Measurements from ENCODE around the gene APBA3. TPM values are rescaled to one million over a fixed set of nuclear protein-coding genes. Genes with fewer than 3 reads are reported as not detected.
A peak's percentile ranks its signal among the peaks of the same experiment; 100 is the strongest.

APBA3 gene
- total RNA-seq, 2 experiments from 2014 or later: 45.8 to 50.0 TPM

DNA sequence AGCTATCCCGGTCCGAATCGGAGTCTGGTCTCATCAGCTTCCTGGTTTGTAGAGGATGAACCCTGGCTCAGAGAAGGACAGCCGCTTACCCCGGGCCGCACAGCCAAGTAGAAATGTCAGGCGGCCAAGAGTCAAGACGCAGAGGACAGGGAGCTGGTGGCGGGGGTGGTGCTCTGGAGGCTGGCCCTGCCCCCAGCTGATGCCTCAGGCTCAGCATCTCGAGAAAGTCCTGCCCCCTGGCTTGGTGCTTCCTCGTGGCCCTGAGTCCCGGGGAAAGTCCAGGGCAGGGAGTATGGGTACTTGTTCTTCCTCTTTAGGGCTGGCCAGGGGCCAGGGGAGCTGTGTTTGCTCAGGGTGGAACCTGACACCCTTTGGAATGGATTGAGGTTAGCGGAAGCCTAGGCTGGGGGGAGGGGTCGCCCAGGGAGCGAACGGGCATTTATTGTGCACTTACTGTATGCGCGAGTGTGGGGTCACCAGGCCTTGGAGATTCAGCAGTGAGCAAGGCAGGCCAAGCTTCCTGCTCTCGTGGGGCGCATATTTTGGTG, 51.2 kb downstream of the APBA3 start:
- no peak for ATAC-seq (ENCODE audit: poor library complexity)
- peak in 2 of 14 experiments; percentile 67 to 77 for DNase-seq
- H3K27me3 Mint-ChIP-seq: peaks cover 7% of the 10 kb centered on the region
- no peaks in the 10 kb centered on the region for H3K9me3 Mint-ChIP-seq
- no peak overlapping the region for H3K4me3 Mint-ChIP-seq
- POLR2A ChIA-PET: no interaction called here
- no peak overlapping the region for H3K27ac Mint-ChIP-seq
- H3K4me3 ChIP-seq (ENCODE audit: low read length): no peak overlapping the region
- H3K27ac ChIP-seq (ENCODE audit: low read depth in 1 of 2, low read length in 2 of 2): no peak overlapping the region
- peaks cover 8% of the 10 kb centered on the region for H3K4me1 ChIP-seq (ENCODE audit: insufficient read depth, low read length)
- TF ChIP-seq, protein P1, sequence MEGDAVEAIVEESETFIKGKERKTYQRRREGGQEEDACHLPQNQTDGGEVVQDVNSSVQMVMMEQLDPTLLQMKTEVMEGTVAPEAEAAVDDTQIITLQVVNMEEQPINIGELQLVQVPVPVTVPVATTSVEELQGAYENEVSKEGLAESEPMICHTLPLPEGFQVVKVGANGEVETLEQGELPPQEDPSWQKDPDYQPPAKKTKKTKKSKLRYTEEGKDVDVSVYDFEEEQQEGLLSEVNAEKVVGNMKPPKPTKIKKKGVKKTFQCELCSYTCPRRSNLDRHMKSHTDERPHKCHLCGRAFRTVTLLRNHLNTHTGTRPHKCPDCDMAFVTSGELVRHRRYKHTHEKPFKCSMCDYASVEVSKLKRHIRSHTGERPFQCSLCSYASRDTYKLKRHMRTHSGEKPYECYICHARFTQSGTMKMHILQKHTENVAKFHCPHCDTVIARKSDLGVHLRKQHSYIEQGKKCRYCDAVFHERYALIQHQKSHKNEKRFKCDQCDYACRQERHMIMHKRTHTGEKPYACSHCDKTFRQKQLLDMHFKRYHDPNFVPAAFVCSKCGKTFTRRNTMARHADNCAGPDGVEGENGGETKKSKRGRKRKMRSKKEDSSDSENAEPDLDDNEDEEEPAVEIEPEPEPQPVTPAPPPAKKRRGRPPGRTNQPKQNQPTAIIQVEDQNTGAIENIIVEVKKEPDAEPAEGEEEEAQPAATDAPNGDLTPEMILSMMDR (IDR thresholded peaks at IDR 0.05): no peak
- peaks cover 0 to 10% of the 10 kb centered on the region in 2 experiments for H3K27me3 ChIP-seq (ENCODE audit: control insufficient read depth in 1 of 2, insufficient read depth in 2 of 2, low read length in 2 of 2)
- no peaks in the 10 kb centered on the region for H3K36me3 ChIP-seq (ENCODE audit: insufficient read depth, low read length)
- H3K4me1 Mint-ChIP-seq (ENCODE audit: low read depth): peaks cover 6% of the 10 kb centered on the region
- H3K36me3 Mint-ChIP-seq (ENCODE audit: low read depth): no peaks in the 10 kb centered on the region
- peaks cover 0 to 5% of the 10 kb centered on the region in 2 experiments for H3K9me3 ChIP-seq (ENCODE audit: control insufficient read depth in 1 of 2, insufficient read depth in 1 of 2, low read length in 2 of 2)
- intact Hi-C loops (cut with DNase I, micrococcal nuclease): no loop called here
- CTCF ChIA-PET: no interaction called here

DNA sequence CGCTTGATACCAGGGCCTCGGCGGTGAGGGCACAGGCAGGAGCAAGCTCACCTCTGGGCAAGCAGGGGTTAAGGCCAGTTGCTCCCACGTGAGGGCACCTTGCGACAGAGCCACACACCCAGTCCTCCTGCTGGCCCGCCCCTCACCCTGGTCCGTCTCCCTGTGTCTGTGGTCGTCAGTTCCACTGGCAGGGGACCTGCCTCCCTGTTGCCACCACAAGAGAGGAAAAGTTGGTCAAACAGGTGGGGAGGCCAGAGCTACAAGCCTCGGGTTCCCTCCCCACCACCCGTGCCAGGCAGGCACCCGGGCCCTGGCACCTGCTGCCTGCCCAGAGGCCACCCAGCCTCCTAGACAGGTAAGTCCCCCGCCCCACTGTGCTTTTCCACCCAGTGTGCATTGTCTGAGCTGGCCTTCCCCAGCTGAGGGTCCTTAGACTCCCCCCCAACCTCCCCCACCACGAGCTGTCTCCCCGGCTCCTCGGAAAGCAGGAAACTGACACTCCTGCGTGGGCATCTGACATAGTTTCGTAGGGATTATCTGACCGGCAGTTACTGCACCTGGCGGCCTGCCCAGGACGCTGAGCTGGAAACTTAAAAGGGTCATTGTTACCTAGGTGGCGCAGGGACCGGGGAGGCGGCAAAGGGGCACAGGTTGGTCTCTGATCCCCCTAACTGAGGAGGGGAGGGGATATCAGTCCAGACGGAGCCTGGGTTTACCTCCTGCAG, 53.1 kb downstream of the APBA3 start, which contains the start of gene TJP3:
TJP3 (plus strand) TSS at position 178 of the 725 bp plus-strand sequence. CDS start 20,049 bp downstream, outside the sequence.
- H3K9me3 ChIP-seq (ENCODE audit: control insufficient read depth in 1 of 2, insufficient read depth in 1 of 2, low read length in 2 of 2): peaks cover 0 to 5% of the 10 kb centered on the region in 2 experiments
- H3K9me3 Mint-ChIP-seq: no peaks in the 10 kb centered on the region
- POLR2A ChIA-PET: no interaction called here
- no peaks in the 10 kb centered on the region for H3K36me3 Mint-ChIP-seq (ENCODE audit: low read depth)
- DNase-seq (no peak), ATAC-seq (ENCODE audit: poor library complexity) (no peak)
- H3K27ac Mint-ChIP-seq: no peak within 1 kb of the TSS
- intact Hi-C loops (cut with DNase I, micrococcal nuclease): loop anchor here in 1 of 2 experiments (5.0 kb wide), 1 partner anchor 121 kb away; the partner anchor contains the start of gene GIPC3
- no peak within 1 kb of the TSS for H3K4me3 ChIP-seq (ENCODE audit: low read length)
- no peaks in the 10 kb centered on the region for H3K36me3 ChIP-seq (ENCODE audit: insufficient read depth, low read length)
- TF ChIP-seq, protein P1 (IDR thresholded peaks at IDR 0.05): no peak
- CTCF ChIA-PET: interaction anchor here (0.7 kb wide), 1 partner anchor 13 kb away, joined by 3 read pairs; no protein-coding TSS in a partner anchor
- peaks cover 8% of the 10 kb centered on the region for H3K4me1 ChIP-seq (ENCODE audit: insufficient read depth, low read length)
- H3K4me1 Mint-ChIP-seq (ENCODE audit: low read depth): peaks cover 6% of the 10 kb centered on the region
- no peak within 1 kb of the TSS for H3K4me3 Mint-ChIP-seq
- H3K27ac ChIP-seq (ENCODE audit: low read depth in 1 of 2, low read length in 2 of 2): no peak within 1 kb of the TSS
- peaks cover 2 to 10% of the 10 kb centered on the region in 2 experiments for H3K27me3 ChIP-seq (ENCODE audit: control insufficient read depth in 1 of 2, insufficient read depth in 2 of 2, low read length in 2 of 2)
- peaks cover 7% of the 10 kb centered on the region for H3K27me3 Mint-ChIP-seq

DNA sequence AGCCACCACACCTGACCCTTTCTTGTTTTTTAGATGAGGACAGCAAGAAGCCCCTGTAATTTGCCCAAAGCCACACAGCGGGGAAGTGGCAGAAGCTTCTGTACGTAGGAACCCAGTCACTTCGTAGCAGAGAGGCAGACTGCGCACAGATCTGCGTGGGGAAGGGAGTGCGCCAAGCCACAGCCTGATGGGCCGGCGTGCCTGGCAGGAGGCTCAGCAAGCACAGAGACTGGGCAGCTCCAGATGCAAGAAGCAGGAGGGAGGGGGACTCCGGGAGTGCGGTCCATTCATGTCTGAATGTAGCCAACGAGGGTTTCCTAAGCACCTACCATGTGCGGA, 53.7 kb downstream of the APBA3 start:
- no peak for ATAC-seq (ENCODE audit: poor library complexity)
- H3K27ac ChIP-seq (ENCODE audit: low read depth in 1 of 2, low read length in 2 of 2): no peak overlapping the region
- no peaks in the 10 kb centered on the region for H3K36me3 ChIP-seq (ENCODE audit: insufficient read depth, low read length)
- CTCF ChIA-PET: no interaction called here
- intact Hi-C loops (cut with DNase I, micrococcal nuclease): loop anchor here (2.0 to 5.0 kb wide), 3 partner anchors 43 to 163 kb away; partner anchors contain the start of gene GIPC3 (in 1 of the 2)
- Mint-ChIP-seq H3K36me3 (ENCODE audit: low read depth) (no peaks in the 10 kb centered on the region), H3K27me3 (peaks cover 4% of the 10 kb centered on the region), H3K9me3 (no peaks in the 10 kb centered on the region), H3K4me3 (no peak overlapping the region), H3K4me1 (ENCODE audit: low read depth) (peaks cover under 1% of the 10 kb centered on the region), H3K27ac (no peak overlapping the region)
- POLR2A ChIA-PET: no interaction called here
- H3K27me3 ChIP-seq (ENCODE audit: control insufficient read depth in 1 of 2, insufficient read depth in 2 of 2, low read length in 2 of 2): peaks cover 2 to 10% of the 10 kb centered on the region in 2 experiments
- no peak overlapping the region for H3K4me3 ChIP-seq (ENCODE audit: low read length)
- H3K4me1 ChIP-seq (ENCODE audit: insufficient read depth, low read length): peaks cover 4% of the 10 kb centered on the region
- no peak for DNase-seq
- peaks cover 0 to 5% of the 10 kb centered on the region in 2 experiments for H3K9me3 ChIP-seq (ENCODE audit: control insufficient read depth in 1 of 2, insufficient read depth in 1 of 2, low read length in 2 of 2)
- TF ChIP-seq, protein P1 (IDR thresholded peaks at IDR 0.05): no peak
